H1 (cell line): ENCODE measurements around the gene SHISA6. TPM values are rescaled to one million over a fixed set of nuclear protein-coding genes. Genes with fewer than 3 reads are reported as not detected.

Experiments used
- CTCF ChIA-PET: fragments of 300-600 bp; sonication (Branson Sonifier 250); formaldehyde crosslinking; loops from one replicate; lab custom pipeline; 2021; ENCODE audit not compliant: partially characterized antibody; lab: Charles Lee
- POLR2A ChIA-PET: fragments of 300-600 bp; sonication (Branson Sonifier 250); formaldehyde crosslinking; loops from one replicate; lab custom pipeline; 2021; ENCODE audit warnings: inconsistent platforms; ENCODE audit not compliant: partially characterized antibody; lab: Charles Lee
- DNase-seq, 2 experiments: peaks; one replicate each; pipeline versions ENCODE4 v3.0.0 to v3.0.0-alpha.2; 2010 to 2022; ENCODE audit warnings: low spot score in 2 of 2, low read depth in 1 of 2, mixed read lengths in 1 of 2
- FAIRE-seq: peaks from 2 replicates; lab custom pipeline; 2011; peaks lifted over from hg19 to GRCh38; lab: Jason Lieb, UNC
- H2AFZ ChIP-seq: 2 replicates; pipeline ENCODE4 v1.8.1; 2012; ENCODE audit warnings: low read length, inconsistent platforms
- H2AK5ac ChIP-seq: 2 replicates; pipeline ENCODE4 v1.6.1; 2013; ENCODE audit warnings: low read depth, low read length
- H2BK120ac ChIP-seq: replicated peaks from 2 replicates; pipeline ENCODE3; 2013; ENCODE audit warnings: low read depth, low read length, inconsistent platforms
- H2BK12ac ChIP-seq: 2 replicates; pipeline ENCODE4 v1.6.1; 2013; ENCODE audit warnings: low read depth, low read length
- H2BK15ac ChIP-seq: 2 replicates; pipeline ENCODE4 v1.6.1; 2013; ENCODE audit warnings: low read length
- H2BK20ac ChIP-seq: 2 replicates; pipeline ENCODE4 v1.6.1; 2013; ENCODE audit warnings: low read length
- H2BK5ac ChIP-seq: 2 replicates; pipeline ENCODE4 v1.6.1; 2013; ENCODE audit warnings: low read depth, low read length
- H3K14ac ChIP-seq: 2 replicates; pipeline ENCODE4 v1.6.1; 2013; ENCODE audit warnings: inconsistent platforms; ENCODE audit not compliant: insufficient read length
- H3K18ac ChIP-seq: 2 replicates; pipeline ENCODE4 v1.6.1; 2013; ENCODE audit warnings: low read length; ENCODE audit errors: extremely low read depth
- H3K23ac ChIP-seq: 2 replicates; pipeline ENCODE4 v1.6.1; 2013; ENCODE audit warnings: inconsistent platforms; ENCODE audit not compliant: insufficient read length
- H3K23me2 ChIP-seq: 2 replicates; pipeline ENCODE4 v1.6.1; 2013; ENCODE audit warnings: low read depth, low read length
- H3K27ac ChIP-seq: 2 replicates; pipeline ENCODE4 v1.6.1; 2011; ENCODE audit warnings: low read depth, low read length, inconsistent platforms
- H3K27me3 ChIP-seq, 4 experiments: replicated peaks in 1 of 4; 1 replicate in 1 of 4; 2 replicates in 3 of 4; pipeline versions ENCODE4 v1.6.1 to v1.8.1; 2011 to 2013; ENCODE audit warnings: low read length in 3 of 4, mild to moderate bottlenecking in 3 of 4, inconsistent platforms in 2 of 4, mixed read lengths in 2 of 4, moderate library complexity in 1 of 4; ENCODE audit not compliant: control insufficient read depth in 3 of 4, insufficient read depth in 3 of 4; ENCODE audit errors: extremely low read depth in 1 of 4
- H3K36me3 ChIP-seq, 4 experiments: 2 replicates each; pipeline versions ENCODE4 v1.6.1 to v1.8.1; 2011 to 2013; ENCODE audit warnings: mild to moderate bottlenecking in 4 of 4, low read length in 3 of 4, moderate library complexity in 2 of 4, control low read depth in 1 of 4, inconsistent platforms in 1 of 4; ENCODE audit not compliant: insufficient read depth in 4 of 4, control insufficient read depth in 2 of 4
- H3K4ac ChIP-seq: replicated peaks from 2 replicates; pipeline ENCODE3; 2013; ENCODE audit warnings: low read length, low read depth, mixed read lengths, inconsistent platforms; ENCODE audit not compliant: insufficient read length
- H3K4me1 ChIP-seq, 4 experiments: replicated peaks in 1 of 4; 1 replicate in 1 of 4; 2 replicates in 3 of 4; pipeline versions ENCODE4 v1.6.1 to v1.8.1; 2011 to 2013; ENCODE audit warnings: low read length in 3 of 4, inconsistent platforms in 2 of 4, mixed read lengths in 1 of 4; ENCODE audit not compliant: insufficient read depth in 4 of 4, control insufficient read depth in 3 of 4
- H3K4me2 ChIP-seq, 2 experiments: 2 replicates each; pipeline versions ENCODE4 v1.6.1 to v1.8.1; 2011 to 2013; ENCODE audit warnings: low read depth in 2 of 2, low read length in 2 of 2, control low read depth in 1 of 2, inconsistent platforms in 1 of 2, mild to moderate bottlenecking in 1 of 2; ENCODE audit not compliant: insufficient read depth in 1 of 2
- H3K4me3 ChIP-seq, 4 experiments: fragments of 200-600, 300-600 bp in 1 of 4; sonication (generic), shearing (Covaris generic), sonication (Bioruptor Twin) in 1 of 4; 2 replicates each; pipeline versions ENCODE4 v1.5.1 to v1.8.1; 2011 to 2016; ENCODE audit warnings: low read length in 4 of 4, low read depth in 3 of 4, control low read depth in 2 of 4, inconsistent platforms in 2 of 4, mild to moderate bottlenecking in 2 of 4, mixed read lengths in 1 of 4, moderate library complexity in 1 of 4; ENCODE audit not compliant: insufficient read depth in 2 of 4; ENCODE audit errors: extremely low read depth in 1 of 4
- H3K56ac ChIP-seq: replicated peaks from 2 replicates; pipeline ENCODE3; 2013; ENCODE audit warnings: low read depth, mild to moderate bottlenecking, mixed read lengths, low read length, inconsistent platforms; ENCODE audit not compliant: insufficient read length
- H3K79me1 ChIP-seq: 2 replicates; pipeline ENCODE4 v1.6.1; 2013; ENCODE audit warnings: low read depth, low read length, control low read depth
- H3K79me2 ChIP-seq, 2 experiments: 2 replicates each; pipeline versions ENCODE4 v1.6.1 to v1.8.1; 2012 to 2013; ENCODE audit warnings: low read length in 2 of 2, mild to moderate bottlenecking in 2 of 2, inconsistent platforms in 1 of 2; ENCODE audit not compliant: insufficient read depth in 2 of 2, control insufficient read depth in 1 of 2
- H3K9ac ChIP-seq, 4 experiments: replicated peaks in 1 of 4; 1 replicate in 1 of 4; 2 replicates in 3 of 4; pipeline versions ENCODE4 v1.6.1 to v1.8.1; 2011 to 2013; ENCODE audit warnings: low read depth in 3 of 4, low read length in 3 of 4, control low read depth in 2 of 4, mild to moderate bottlenecking in 2 of 4, moderate library complexity in 2 of 4, inconsistent platforms in 1 of 4; ENCODE audit errors: extremely low read depth in 1 of 4
- H3K9me3 ChIP-seq, 2 experiments: 2 replicates each; pipeline versions ENCODE4 v1.6.1 to v1.8.1; 2012 to 2013; ENCODE audit warnings: mild to moderate bottlenecking in 2 of 2, moderate library complexity in 2 of 2, control low read depth in 1 of 2, inconsistent platforms in 1 of 2, low read depth in 1 of 2, low read length in 1 of 2, mixed read lengths in 1 of 2; ENCODE audit not compliant: insufficient read depth in 2 of 2
- H4K20me1 ChIP-seq, 2 experiments: replicated peaks in 1 of 2; 2 replicates each; pipeline versions ENCODE3 to v1.8.1; 2011 to 2013; ENCODE audit warnings: inconsistent platforms in 2 of 2, low read length in 2 of 2, mild to moderate bottlenecking in 1 of 2; ENCODE audit not compliant: insufficient read depth in 2 of 2, control insufficient read depth in 1 of 2
- H4K5ac ChIP-seq: 2 replicates; pipeline ENCODE4 v1.6.1; 2013; ENCODE audit warnings: low read length, low read depth, mixed read lengths, inconsistent platforms; ENCODE audit not compliant: insufficient read length
- H4K8ac ChIP-seq: 2 replicates; pipeline ENCODE4 v1.8.0; 2013; ENCODE audit warnings: mild to moderate bottlenecking, moderate library complexity, low read length, inconsistent platforms; ENCODE audit not compliant: insufficient read depth; ENCODE audit errors: extremely low read depth
- H4K91ac ChIP-seq: replicated peaks from 2 replicates; pipeline ENCODE3; 2013; ENCODE audit warnings: low read length, mixed read lengths, inconsistent platforms; ENCODE audit not compliant: insufficient read length
- BACH1 ChIP-seq: IDR thresholded peaks from 2 replicates; pipeline ENCODE4 v1.6.1; 2012; ENCODE audit warnings: low read length, improper control_type of control experiment
- BRCA1 ChIP-seq: IDR thresholded peaks from 2 replicates; pipeline ENCODE4 v1.6.1; 2012; ENCODE audit warnings: low read depth, low read length, improper control_type of control experiment
- CHD1 ChIP-seq: IDR thresholded peaks from 2 replicates; pipeline ENCODE4 v1.6.1; 2012; ENCODE audit warnings: low read depth, low read length, improper control_type of control experiment
- CREB1 ChIP-seq: IDR thresholded peaks from 2 replicates; pipeline ENCODE4 v1.6.1; 2012; ENCODE audit warnings: inconsistent platforms
- GTF2F1 ChIP-seq: IDR thresholded peaks from 2 replicates; pipeline ENCODE4 v1.6.1; 2012; ENCODE audit warnings: low read depth, low read length, improper control_type of control experiment, borderline replicate concordance
- JUN ChIP-seq: IDR thresholded peaks from 2 replicates; pipeline ENCODE4 v1.6.1; 2011; ENCODE audit warnings: low read depth, mild to moderate bottlenecking, improper control_type of control experiment, low read length
- JUND ChIP-seq: IDR thresholded peaks from 2 replicates; pipeline ENCODE4 v1.6.1; 2011; ENCODE audit warnings: mild to moderate bottlenecking, improper control_type of control experiment, low read length
- KDM5A ChIP-seq: fragments of 200-600 bp; IDR thresholded peaks from 2 replicates; pipeline ENCODE4 v1.7.1; 2012; ENCODE audit warnings: mild to moderate bottlenecking, low read length, inconsistent platforms, mixed read lengths
- RAD21 ChIP-seq, 2 experiments: IDR thresholded peaks in 1 of 2; conservative IDR thresholded peaks in 1 of 2; 2 replicates each; pipeline ENCODE4 v1.6.1; 2011; ENCODE audit warnings: low read depth in 2 of 2, low read length in 2 of 2, improper control_type of control experiment in 1 of 2, inconsistent platforms in 1 of 2, mild to moderate bottlenecking in 1 of 2, moderate library complexity in 1 of 2
- RBBP5 ChIP-seq: IDR thresholded peaks from 2 replicates; pipeline ENCODE4 v1.7.1; 2012; ENCODE audit warnings: low read depth, mild to moderate bottlenecking, inconsistent platforms, low read length, moderate library complexity, borderline replicate concordance
- RFX5 ChIP-seq: IDR thresholded peaks from 2 replicates; pipeline ENCODE4 v1.6.1; 2011; ENCODE audit warnings: low read depth, low read length, improper control_type of control experiment, borderline replicate concordance
- SAP30 ChIP-seq: fragments of 300-600 bp; sonication (generic); IDR thresholded peaks from 2 replicates; pipeline ENCODE4 v1.7.1; 2012; ENCODE audit warnings: low read length, moderate library complexity, mild to moderate bottlenecking, inconsistent platforms; ENCODE audit not compliant: insufficient read depth, insufficient replicate concordance
- SP2 ChIP-seq: IDR thresholded peaks from 2 replicates; pipeline ENCODE4 v1.6.1; 2012; ENCODE audit warnings: mild to moderate bottlenecking, low read length, inconsistent platforms
- WGBS, 2 experiments: shearing (Covaris generic) in 1 of 2; methylation state at CpG; one replicate each; pipeline versions ENCODE4 v1.1.6 to v1.1.7; 2013 to 2015; ENCODE audit warnings: low lambda C conversion rate in 2 of 2, mixed read lengths in 2 of 2, inconsistent platforms in 1 of 2, low coverage in 1 of 2, missing lambda C conversion rate in 1 of 2; ENCODE audit not compliant: insufficient replicate concordance in 2 of 2, insufficient coverage in 1 of 2, insufficient read length in 1 of 2; ENCODE audit errors: extremely low coverage in 1 of 2, missing lambda C conversion rate in 1 of 2; 5-methylcytosine and 5-hydroxymethylcytosine counted together
- polyA plus RNA-seq, 7 experiments: library from polyadenylated mRNA; depleted of rRNA in 3 of 7; stranded (reverse) in 5 of 7; unstranded in 2 of 7; fragments of >200 nt in 5 of 7; fragments of 200-250 nt in 2 of 7; gene quantifications; 1 replicate in 5 of 7; 2 replicates in 1 of 7; 4 replicates in 1 of 7; pipeline versions ENCODE4 v1.2.1 to v1.2.3, GENCODE V29; 2011 to 2013; ENCODE audit warnings: missing spikeins in 2 of 7, mixed read lengths in 2 of 7
- total RNA-seq: library from RNA; stranded (reverse); fragmentation: NEBNext Ultra II Directional; extraction: Animal tissue kit (Norgen Biotek cat#: 25700); gene quantifications from 2 replicates; pipeline ENCODE4 v1.2.1, GENCODE V29; 2021
- TF ChIP-seq, protein P1 (sequence below): IDR thresholded peaks from 2 replicates; pipeline ENCODE4 v1.6.1; 2011; ENCODE audit warnings: low read length, improper control_type of control experiment

The SHISA6 gene
- total and polyA plus RNA-seq, 2 of the 8 experiments (the other 6 are each of a cell fraction or from before 2014, with no cell fraction given), result 2.9 to 4.8 TPM

- no peak for DNase-seq
- Histone ChIP-seq H3K4me2 (no peak overlapping the region), H3K4me1 (peaks cover 0 to 5% (median 2%) of the 10 kb centered on the region in 4 experiments; a peak in 2 of 7 replicates), H4K8ac (no peak overlapping the region), H3K18ac (no peak overlapping the region), H4K91ac (no peak overlapping the region), H2BK15ac (no peak overlapping the region), H2AK5ac (no peak overlapping the region), H3K56ac (no peak overlapping the region), H3K9me3 (no peaks in the 10 kb centered on the region; a peak in 1 of 4 replicates), H4K20me1 (no peaks in the 10 kb centered on the region), H3K23me2 (no peaks in the 10 kb centered on the region), H2BK20ac (no peak overlapping the region), H2BK120ac (no peak overlapping the region), H3K27ac (no peak overlapping the region), H3K9ac (no peak overlapping the region), H3K23ac (no peak overlapping the region), H3K4me3 (no peak overlapping the region), H4K5ac (no peak overlapping the region), H3K27me3 (peaks cover 0 to 2% (median 0%) of the 10 kb centered on the region in 4 experiments; a peak in 2 of 7 replicates), H3K79me2 (no peaks in the 10 kb centered on the region), H3K4ac (no peak overlapping the region), H2BK12ac (no peak overlapping the region), H2AFZ (no peak overlapping the region), H3K79me1 (no peaks in the 10 kb centered on the region), H3K14ac (no peak overlapping the region), H2BK5ac (no peak overlapping the region), H3K36me3 (no peaks in the 10 kb centered on the region; a peak in 1 of 8 replicates)
- WGBS, 2 experiments, result 89% methylated on average over 3 of the region's 3 CpGs; no CpG with 5 or more reads in 1 of the 2 experiments
- CTCF ChIA-PET, result no interaction called here
- POLR2A ChIA-PET, result no interaction called here
- FAIRE-seq, result no peak
- TF ChIP-seq RBBP5 (no peak), SP2 (no peak), KDM5A (no peak), CREB1 (no peak), BACH1 (no peak), JUND (no peak), RFX5 (no peak), BRCA1 (no peak), JUN (no peak), GTF2F1 (no peak), SAP30 (no peak), RAD21 (IDR thresholded peaks at IDR 0.05 in 1 of 2, conservative IDR thresholded peaks at IDR 0.05 in 1 of 2; ENCODE audit: low read depth in 2 of 2, low read length in 2 of 2) (no peak), CHD1 (no peak)
- TF ChIP-seq, protein P1, sequence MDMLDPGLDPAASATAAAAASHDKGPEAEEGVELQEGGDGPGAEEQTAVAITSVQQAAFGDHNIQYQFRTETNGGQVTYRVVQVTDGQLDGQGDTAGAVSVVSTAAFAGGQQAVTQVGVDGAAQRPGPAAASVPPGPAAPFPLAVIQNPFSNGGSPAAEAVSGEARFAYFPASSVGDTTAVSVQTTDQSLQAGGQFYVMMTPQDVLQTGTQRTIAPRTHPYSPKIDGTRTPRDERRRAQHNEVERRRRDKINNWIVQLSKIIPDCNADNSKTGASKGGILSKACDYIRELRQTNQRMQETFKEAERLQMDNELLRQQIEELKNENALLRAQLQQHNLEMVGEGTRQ, result no peak
Measured at GRCh38 chr17:11204991-11205390, 36.0 kb upstream of the SHISA6 start.
